CD14-positive monocyte (primary cell): ENCODE measurements around the gene CNTNAP5. TPM values are rescaled to one million over a fixed set of nuclear protein-coding genes. Genes with fewer than 3 reads are reported as not detected.

Experiments
- DNase-seq, 3 donors: peaks; one replicate each; pipeline ENCODE4 v3.0.0-alpha.2; 2011 to 2022
- H2AFZ ChIP-seq: 2 replicates; pipeline ENCODE4 v1.6.0; 2012; ENCODE audit warnings: mild to moderate bottlenecking, low read depth, low read length, inconsistent platforms; ENCODE audit not compliant: insufficient read depth, poor library complexity, severe bottlenecking
- H3K27ac ChIP-seq, 2 donors: 1 replicate in 1 of 2; 2 replicates in 1 of 2; pipeline ENCODE4 v1.5.1; 2012 to 2013; ENCODE audit warnings: low read length in 2 of 2, control low read depth in 1 of 2, inconsistent platforms in 1 of 2, low read depth in 1 of 2, mild to moderate bottlenecking in 1 of 2
- H3K27me3 ChIP-seq, 2 donors: one replicate each; pipeline versions ENCODE4 v1.6.0 to v1.6.1; 2011 to 2013; ENCODE audit warnings: low read length in 2 of 2; ENCODE audit not compliant: control insufficient read depth in 2 of 2, insufficient read depth in 2 of 2
- H3K36me3 ChIP-seq, 2 donors: replicated peaks in 1 of 2; 1 replicate in 1 of 2; 2 replicates in 1 of 2; pipeline versions ENCODE4 v1.5.1 to v1.6.1; 2012 to 2013; ENCODE audit warnings: low read length in 2 of 2, control low read depth in 1 of 2, inconsistent platforms in 1 of 2, mild to moderate bottlenecking in 1 of 2; ENCODE audit not compliant: insufficient read depth in 2 of 2, control insufficient read depth in 1 of 2
- H3K4me1 ChIP-seq, 2 donors: 1 replicate in 1 of 2; 2 replicates in 1 of 2; pipeline versions ENCODE4 v1.5.1 to v1.6.1; 2012 to 2013; ENCODE audit warnings: low read length in 2 of 2, control low read depth in 1 of 2, inconsistent platforms in 1 of 2, mild to moderate bottlenecking in 1 of 2, moderate library complexity in 1 of 2; ENCODE audit not compliant: insufficient read depth in 2 of 2, control insufficient read depth in 1 of 2
- H3K4me2 ChIP-seq: replicated peaks from 2 replicates; pipeline ENCODE3; 2012; ENCODE audit warnings: low read length, moderate library complexity, mild to moderate bottlenecking; ENCODE audit not compliant: poor library complexity, severe bottlenecking; ENCODE audit errors: extremely low read depth
- H3K4me3 ChIP-seq, 3 experiments: fragments of 200-600 bp in 1 of 3; sonication (generic) in 1 of 3; replicated peaks in 1 of 3; 1 replicate in 2 of 3; 2 replicates in 1 of 3; pipeline ENCODE4 v1.5.1; 2011 to 2013; ENCODE audit warnings: low read length in 3 of 3, mild to moderate bottlenecking in 3 of 3, control low read depth in 2 of 3, low read depth in 2 of 3, inconsistent platforms in 1 of 3, moderate library complexity in 1 of 3
- H3K79me2 ChIP-seq: 2 replicates; pipeline ENCODE4 v1.6.0; 2012; ENCODE audit warnings: mild to moderate bottlenecking, control low read depth, inconsistent platforms, low read length, moderate library complexity; ENCODE audit not compliant: insufficient read depth
- H3K9ac ChIP-seq: 2 replicates; pipeline ENCODE4 v1.6.0; 2017; ENCODE audit warnings: low read length, mild to moderate bottlenecking; ENCODE audit not compliant: insufficient read depth, poor library complexity, severe bottlenecking
- H3K9me3 ChIP-seq, 2 donors: replicated peaks in 1 of 2; 1 replicate in 1 of 2; 2 replicates in 1 of 2; pipeline versions ENCODE4 v1.5.1 to v1.6.1; 2012 to 2013; ENCODE audit warnings: low read length in 2 of 2, control low read depth in 1 of 2; ENCODE audit not compliant: control insufficient read depth in 1 of 2, insufficient read depth in 1 of 2
- H4K20me1 ChIP-seq: 2 replicates; pipeline ENCODE4 v1.6.0; 2012; ENCODE audit warnings: mild to moderate bottlenecking, low read length, control low read depth, moderate library complexity; ENCODE audit not compliant: insufficient read depth
- H3K27ac Mint-ChIP-seq, 7 donors: one replicate each; pipeline ENCODE4 v1.8.0; 2020; ENCODE audit warnings: mild to moderate bottlenecking in 7 of 7, mixed read lengths in 7 of 7, moderate library complexity in 6 of 7, inconsistent platforms in 2 of 7
- H3K27me3 Mint-ChIP-seq, 3 donors: one replicate each; pipeline ENCODE4 v1.8.0; 2021 to 2022; ENCODE audit warnings: low read depth in 3 of 3, mild to moderate bottlenecking in 3 of 3, mixed read lengths in 3 of 3, moderate library complexity in 3 of 3, inconsistent platforms in 1 of 3
- H3K36me3 Mint-ChIP-seq, 2 donors: one replicate each; pipeline ENCODE4 v1.8.0; 2020; ENCODE audit warnings: mixed read lengths in 2 of 2, inconsistent platforms in 1 of 2, mild to moderate bottlenecking in 1 of 2
- H3K4me1 Mint-ChIP-seq: one replicate; pipeline ENCODE4 v1.8.0; 2020; ENCODE audit warnings: mild to moderate bottlenecking, mixed read lengths
- H3K4me3 Mint-ChIP-seq, 2 donors: one replicate each; pipeline ENCODE4 v1.8.0; 2020; ENCODE audit warnings: mild to moderate bottlenecking in 2 of 2, mixed read lengths in 2 of 2, moderate library complexity in 1 of 2
- H3K9me3 Mint-ChIP-seq, 7 donors: one replicate each; pipeline ENCODE4 v1.8.0; 2020 to 2022; ENCODE audit warnings: mixed read lengths in 7 of 7, mild to moderate bottlenecking in 6 of 7, moderate library complexity in 6 of 7, inconsistent platforms in 2 of 7
- WGBS: methylation state at CpG from one replicate; pipeline ENCODE4 v1.1.5; 2013; ENCODE audit warnings: missing lambda C conversion rate; ENCODE audit not compliant: insufficient coverage; 5-methylcytosine and 5-hydroxymethylcytosine counted together
- intact Hi-C, 2 donors: fragments of 100-400 bp; cut with micrococcal nuclease; formaldehyde crosslinking; loops; one replicate each; pipeline versions ENCODE4 v1.15.0 to v1.15.1; 2023
- polyA plus RNA-seq, 3 donors: library from polyadenylated mRNA; depleted of rRNA in 1 of 3; unstranded in 2 of 3; stranded (reverse) in 1 of 3; fragments of 300-500 nt in 2 of 3; fragments of >200 nt in 1 of 3; fragmentation: Illumina TruSeq in 2 of 3; gene quantifications; 1 replicate in 2 of 3; 2 replicates in 1 of 3; pipeline ENCODE4 v1.2.3, GENCODE V29; 2012 to 2021
- TF ChIP-seq, protein P1 (sequence below): fragments of 200-600 bp; IDR thresholded peaks from one replicate; pipeline ENCODE4 v1.8.0; 2022; ENCODE audit warnings: antibody characterized with exemption, mild to moderate bottlenecking

CNTNAP5 gene
- polyA plus RNA-seq, 3 donors: not detected

DNA sequence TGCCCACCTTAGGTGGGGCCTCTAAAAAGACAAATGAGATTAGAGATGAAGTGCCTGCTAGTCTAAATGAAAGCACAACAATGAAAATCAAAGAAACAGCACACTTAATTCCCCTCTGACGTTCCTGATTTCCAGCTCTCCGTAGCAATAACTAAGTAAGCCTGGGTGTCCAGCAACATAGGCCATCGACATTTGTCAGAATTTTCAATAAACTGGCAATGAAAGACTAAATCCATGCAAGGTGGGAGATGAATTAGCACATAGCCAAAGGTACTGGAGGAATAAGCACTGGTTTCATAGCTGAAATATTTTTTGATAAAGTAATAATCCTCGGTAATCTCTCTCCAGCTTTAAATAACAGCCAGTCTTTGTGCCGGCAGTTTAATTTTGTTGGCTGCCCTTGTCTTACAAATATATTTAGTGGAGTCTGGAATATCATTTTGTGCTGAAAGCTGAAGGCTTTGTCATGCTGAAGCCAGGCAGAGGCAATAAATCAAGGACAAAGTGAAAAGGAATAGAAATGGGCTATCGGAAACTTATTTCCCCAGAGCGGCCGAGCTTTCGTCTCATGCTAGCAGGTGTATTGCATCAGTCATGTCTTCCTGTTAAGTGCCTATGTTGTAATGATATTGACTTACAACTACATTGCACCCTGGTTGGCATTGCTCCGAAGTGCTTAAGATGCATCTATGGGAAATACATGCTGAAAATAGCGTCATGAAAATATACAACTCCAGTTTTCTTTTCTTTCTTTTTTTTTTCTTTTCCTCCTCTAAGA is 790.1 kb downstream of the CNTNAP5 start:
- H3K4me1 Mint-ChIP-seq: no peaks in the 10 kb centered on the region
- WGBS: 65% methylated on average over 5 of the region's 11 CpGs

DNA sequence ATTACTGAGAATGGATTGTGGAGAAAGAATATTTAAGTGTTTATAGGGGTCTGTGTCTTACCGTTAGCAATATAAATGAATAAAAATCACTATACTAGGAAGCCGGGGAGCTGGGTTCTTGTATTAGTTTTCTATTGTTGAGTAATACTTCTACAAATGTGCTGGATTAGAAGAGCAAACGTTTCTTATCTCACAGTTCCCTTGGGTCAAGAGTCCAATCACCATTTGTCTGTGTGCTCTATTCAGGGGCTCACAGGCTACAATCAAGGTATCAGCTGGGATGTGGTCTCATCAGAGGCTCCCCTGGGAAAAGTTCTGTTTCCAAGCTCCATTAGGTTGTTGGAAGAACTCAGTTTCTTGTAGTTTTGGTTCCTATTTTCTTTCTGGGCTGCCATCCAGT is 790.9 kb downstream of the CNTNAP5 start:
- H3K9ac ChIP-seq: no peak overlapping the region
- no peaks in the 10 kb centered on the region for H4K20me1 ChIP-seq
- H3K27me3 ChIP-seq: no peaks in the 10 kb centered on the region
- no peak overlapping the region for H3K27ac Mint-ChIP-seq
- H3K4me3 Mint-ChIP-seq: no peak overlapping the region
- no peaks in the 10 kb centered on the region for H3K4me1 Mint-ChIP-seq
- intact Hi-C loops: no loop called here
- no peaks in the 10 kb centered on the region for H3K4me1 ChIP-seq
- H3K36me3 ChIP-seq: no peaks in the 10 kb centered on the region
- no peak for DNase-seq
- no peak overlapping the region for H3K4me3 ChIP-seq
- no peaks in the 10 kb centered on the region for H3K36me3 Mint-ChIP-seq
- H3K27me3 Mint-ChIP-seq: peaks cover 0 to 3% (median 2%) of the 10 kb centered on the region in 3 donors
- H3K4me2 ChIP-seq: no peak overlapping the region
- whole genome bisulfite sequencing: 57% methylated on average over 2 of the region's 3 CpGs
- no peaks in the 10 kb centered on the region for H3K79me2 ChIP-seq
- H3K9me3 ChIP-seq: no peaks in the 10 kb centered on the region
- TF ChIP-seq, protein P1, sequence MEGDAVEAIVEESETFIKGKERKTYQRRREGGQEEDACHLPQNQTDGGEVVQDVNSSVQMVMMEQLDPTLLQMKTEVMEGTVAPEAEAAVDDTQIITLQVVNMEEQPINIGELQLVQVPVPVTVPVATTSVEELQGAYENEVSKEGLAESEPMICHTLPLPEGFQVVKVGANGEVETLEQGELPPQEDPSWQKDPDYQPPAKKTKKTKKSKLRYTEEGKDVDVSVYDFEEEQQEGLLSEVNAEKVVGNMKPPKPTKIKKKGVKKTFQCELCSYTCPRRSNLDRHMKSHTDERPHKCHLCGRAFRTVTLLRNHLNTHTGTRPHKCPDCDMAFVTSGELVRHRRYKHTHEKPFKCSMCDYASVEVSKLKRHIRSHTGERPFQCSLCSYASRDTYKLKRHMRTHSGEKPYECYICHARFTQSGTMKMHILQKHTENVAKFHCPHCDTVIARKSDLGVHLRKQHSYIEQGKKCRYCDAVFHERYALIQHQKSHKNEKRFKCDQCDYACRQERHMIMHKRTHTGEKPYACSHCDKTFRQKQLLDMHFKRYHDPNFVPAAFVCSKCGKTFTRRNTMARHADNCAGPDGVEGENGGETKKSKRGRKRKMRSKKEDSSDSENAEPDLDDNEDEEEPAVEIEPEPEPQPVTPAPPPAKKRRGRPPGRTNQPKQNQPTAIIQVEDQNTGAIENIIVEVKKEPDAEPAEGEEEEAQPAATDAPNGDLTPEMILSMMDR: no peak
- peaks cover 0 to 5% (median 2%) of the 10 kb centered on the region in 7 donors for H3K9me3 Mint-ChIP-seq
- H2AFZ ChIP-seq: no peak overlapping the region
- no peak overlapping the region for H3K27ac ChIP-seq

More for the DNA sequence above, 790.1 kb downstream of the CNTNAP5 start:
- Mint-ChIP-seq H3K36me3 (no peaks in the 10 kb centered on the region), H3K9me3 (peaks cover 0 to 5% (median 2%) of the 10 kb centered on the region in 7 donors), H3K4me3 (no peak overlapping the region), H3K27me3 (peaks cover 0 to 3% (median 2%) of the 10 kb centered on the region in 3 donors), H3K27ac (no peak overlapping the region)
- intact Hi-C loops: no loop called here
- Histone ChIP-seq H3K4me1 (no peaks in the 10 kb centered on the region), H3K79me2 (no peaks in the 10 kb centered on the region), H3K36me3 (no peaks in the 10 kb centered on the region), H3K9ac (no peak overlapping the region), H3K4me3 (no peak overlapping the region), H3K27ac (no peak overlapping the region), H3K9me3 (no peaks in the 10 kb centered on the region), H4K20me1 (no peaks in the 10 kb centered on the region), H3K4me2 (no peak overlapping the region), H3K27me3 (no peaks in the 10 kb centered on the region), H2AFZ (no peak overlapping the region)
- no peak for DNase-seq
- TF ChIP-seq, protein P1: no peak
